GM21717 (cell line): ENCODE results near the gene NEDD4L.

Source experiments
- ATAC-seq: cut with Tn5 transposase; IDR thresholded peaks from one replicate; pipeline ENCODE4 v1.9.1; 2021; ENCODE audit warnings: mild to moderate bottlenecking, moderate library complexity; ENCODE audit not compliant: unreplicated experiment

NEDD4L gene

GRCh38 chr18:58336605-58337004 is 292.6 kb downstream of the NEDD4L start:
- ATAC-seq, result no peak

- no peak for ATAC-seq
Measured at GRCh38 chr18:58337285-58337684, 293.3 kb downstream of the NEDD4L start.

- no peak for ATAC-seq
Measured at GRCh38 chr18:58337686-58338085, 293.7 kb downstream of the NEDD4L start.

- no peak for ATAC-seq
Measured at GRCh38 chr18:58338141-58338540, 294.1 kb downstream of the NEDD4L start.

GRCh38 chr18:58338961-58339592 is 295.1 kb downstream of the NEDD4L start:
- no peak for ATAC-seq

GRCh38 chr18:58339890-58340289 is 295.9 kb downstream of the NEDD4L start:
- no peak for ATAC-seq

- no peak for ATAC-seq
Measured at GRCh38 chr18:58341916-58342315, 297.9 kb downstream of the NEDD4L start.

- no peak for ATAC-seq
Measured at GRCh38 chr18:58344080-58344670, 300.1 kb downstream of the NEDD4L start.

- no peak for ATAC-seq
Measured at GRCh38 chr18:58344861-58345463, 300.9 kb downstream of the NEDD4L start.

GRCh38 chr18:58345875-58346274 is 301.8 kb downstream of the NEDD4L start:
- no peak for ATAC-seq

- ATAC-seq, result no peak
Measured at GRCh38 chr18:58347135-58347534, 303.1 kb downstream of the NEDD4L start.

GRCh38 chr18:58348517-58348916 is 304.5 kb downstream of the NEDD4L start:
- no peak for ATAC-seq

GRCh38 chr18:58348951-58349350 is 304.9 kb downstream of the NEDD4L start:
- no peak for ATAC-seq

- no peak for ATAC-seq
Measured at GRCh38 chr18:58349650-58350049, 305.6 kb downstream of the NEDD4L start.

GRCh38 chr18:58350526-58350925 is 306.5 kb downstream of the NEDD4L start:
- no peak for ATAC-seq

GRCh38 chr18:58351776-58352175 is 307.8 kb downstream of the NEDD4L start:
- no peak for ATAC-seq

GRCh38 chr18:58353581-58353980 is 309.6 kb downstream of the NEDD4L start:
- no peak for ATAC-seq

GRCh38 chr18:58354051-58354450 is 310.0 kb downstream of the NEDD4L start:
- ATAC-seq, result no peak

- no peak for ATAC-seq
Measured at GRCh38 chr18:58354791-58355190, 310.8 kb downstream of the NEDD4L start.

- ATAC-seq, result no peak
Measured at GRCh38 chr18:58355243-58355642, 311.2 kb downstream of the NEDD4L start.

- ATAC-seq, result no peak
Measured at GRCh38 chr18:58359218-58359617, 315.2 kb downstream of the NEDD4L start.

GRCh38 chr18:58359620-58360019 is 315.6 kb downstream of the NEDD4L start:
- ATAC-seq, result no peak
